ENCODE data around the gene MGA.
"Not testable (repeated sequence)": the region's sequence is repeated elsewhere in the genome, so short reads cannot be mapped to it uniquely, and the experiment has no call there.

DNA sequence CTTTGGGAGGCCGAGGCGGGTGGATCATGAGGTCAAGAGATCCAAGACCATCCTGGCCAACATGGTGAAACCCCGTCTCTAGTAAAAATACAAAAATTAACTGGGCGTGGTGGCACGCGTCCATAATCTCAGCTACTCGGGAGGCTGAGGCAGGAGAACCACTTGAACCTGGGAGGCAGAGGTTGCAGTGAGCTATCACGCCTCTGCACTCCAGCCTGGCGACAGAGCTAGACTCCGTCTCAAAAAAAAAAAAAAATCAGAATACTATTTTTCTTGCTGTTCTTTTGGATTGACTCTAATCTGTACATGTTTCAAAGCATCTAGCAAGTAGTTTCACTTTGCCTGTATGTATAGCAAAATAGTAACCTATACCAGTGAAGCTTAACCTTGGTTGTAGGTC is 75.3 kb downstream of the MGA start:
- TF ChIP-seq POLR2AphosphoS5, POLR2A (IDR thresholded peaks at IDR 0.05): not testable (repeated sequence)
- TF ChIP-seq, protein P1, sequence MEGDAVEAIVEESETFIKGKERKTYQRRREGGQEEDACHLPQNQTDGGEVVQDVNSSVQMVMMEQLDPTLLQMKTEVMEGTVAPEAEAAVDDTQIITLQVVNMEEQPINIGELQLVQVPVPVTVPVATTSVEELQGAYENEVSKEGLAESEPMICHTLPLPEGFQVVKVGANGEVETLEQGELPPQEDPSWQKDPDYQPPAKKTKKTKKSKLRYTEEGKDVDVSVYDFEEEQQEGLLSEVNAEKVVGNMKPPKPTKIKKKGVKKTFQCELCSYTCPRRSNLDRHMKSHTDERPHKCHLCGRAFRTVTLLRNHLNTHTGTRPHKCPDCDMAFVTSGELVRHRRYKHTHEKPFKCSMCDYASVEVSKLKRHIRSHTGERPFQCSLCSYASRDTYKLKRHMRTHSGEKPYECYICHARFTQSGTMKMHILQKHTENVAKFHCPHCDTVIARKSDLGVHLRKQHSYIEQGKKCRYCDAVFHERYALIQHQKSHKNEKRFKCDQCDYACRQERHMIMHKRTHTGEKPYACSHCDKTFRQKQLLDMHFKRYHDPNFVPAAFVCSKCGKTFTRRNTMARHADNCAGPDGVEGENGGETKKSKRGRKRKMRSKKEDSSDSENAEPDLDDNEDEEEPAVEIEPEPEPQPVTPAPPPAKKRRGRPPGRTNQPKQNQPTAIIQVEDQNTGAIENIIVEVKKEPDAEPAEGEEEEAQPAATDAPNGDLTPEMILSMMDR (IDR thresholded peaks at IDR 0.05), result not testable (repeated sequence)

All from upper lobe of left lung (tissue), 4 donors.